Upper lobe of left lung (tissue), 6 donors: ENCODE measurements around the gene PLEKHA4. TPM values are rescaled to one million over a fixed set of nuclear protein-coding genes. Genes with fewer than 3 reads are reported as not detected.

ENCODE experiments used
- ATAC-seq, 2 donors: fragments of 200-7000 bp; cut with Tn5 transposase; one replicate each; pipeline ENCODE4 v1.9.1; 2022; ENCODE audit warnings: mild to moderate bottlenecking in 2 of 2, moderate library complexity in 2 of 2; ENCODE audit not compliant: low FRiP score in 2 of 2
- DNase-seq, 2 donors: peaks; one replicate each; pipeline ENCODE4 v3.0.0-alpha.2; 2019 to 2020
- H3K27ac ChIP-seq, 4 donors: fragments of 200-600 bp; sonication (generic); one replicate each; pipeline ENCODE4 v1.5.1; 2016 to 2019
- H3K27me3 ChIP-seq, 4 donors: fragments of 200-600 bp; sonication (generic); one replicate each; pipeline ENCODE4 v1.5.1; 2017 to 2019
- H3K36me3 ChIP-seq, 4 donors: fragments of 200-600 bp; sonication (generic); one replicate each; pipeline ENCODE4 v1.5.1; 2016 to 2019
- H3K4me1 ChIP-seq, 4 donors: fragments of 200-600 bp; sonication (generic); one replicate each; pipeline ENCODE4 v1.5.1; 2018 to 2019
- H3K4me3 ChIP-seq, 4 donors: fragments of 200-600 bp; sonication (generic); one replicate each; pipeline ENCODE4 v1.5.1; 2017 to 2019; ENCODE audit warnings: mild to moderate bottlenecking in 2 of 4, moderate library complexity in 1 of 4
- H3K9me3 ChIP-seq, 4 donors: fragments of 200-600 bp; sonication (generic); one replicate each; pipeline ENCODE4 v1.5.1; 2018 to 2019
- CTCF ChIP-seq, 6 experiments: fragments of 450-650 bp in 4 of 6; fragments of 200-600 bp in 2 of 6; sonication (generic) in 2 of 6; IDR thresholded peaks; one replicate each; pipeline ENCODE4 v1.5.1; 2016 to 2019; ENCODE audit warnings: antibody characterized with exemption in 6 of 6
- EP300 ChIP-seq, 4 donors: sonication (generic); formaldehyde crosslinking; IDR thresholded peaks; one replicate each; pipeline ENCODE4 v1.5.1; 2017; ENCODE audit warnings: antibody characterized with exemption in 4 of 4, control low read depth in 2 of 4
- POLR2A ChIP-seq, 4 donors: fragments of 450-650 bp; IDR thresholded peaks; one replicate each; pipeline ENCODE4 v1.5.1; 2016 to 2017; ENCODE audit warnings: antibody characterized with exemption in 4 of 4, mild to moderate bottlenecking in 2 of 4
- POLR2AphosphoS5 ChIP-seq, 2 donors: sonication (generic); formaldehyde crosslinking; IDR thresholded peaks; one replicate each; pipeline ENCODE4 v1.5.1; 2017; ENCODE audit warnings: antibody characterized with exemption in 2 of 2
- WGBS, 2 donors: methylation state at CpG; one replicate each; pipeline ENCODE4 v1.1.5; 2017 to 2018; 5-methylcytosine and 5-hydroxymethylcytosine counted together
- total RNA-seq, 6 donors: library from RNA; depleted of rRNA in 4 of 6; stranded (reverse); fragments of >200 nt in 4 of 6; gene quantifications; one replicate each; pipeline versions ENCODE4 v1.1.0 to v1.2.1, GENCODE V29; 2016 to 2021
- donor health status: DM: no; HTN: no; CAD: no; lungs with moderate emphysema.
- donor health status: DM: no; HTN: yes; CAD: no; lungs with severe emphysema.

The PLEKHA4 gene
- total RNA-seq, 6 donors from 2014 or later, result 6.3 to 34.9 (median 21.2) TPM

- TF ChIP-seq POLR2AphosphoS5 (IDR thresholded peaks at IDR 0.05) (no peak), EP300 (IDR thresholded peaks at IDR 0.05) (no peak), CTCF (IDR thresholded peaks at IDR 0.05) (no peak), POLR2A (IDR thresholded peaks at IDR 0.05) (no peak)
- 95 to 98% methylated on average over 9 of the region's 9 CpGs for WGBS, 2 donors
- Histone ChIP-seq H3K27ac (no peak overlapping the region), H3K4me1 (peaks cover 8 to 45% (median 30%) of the 10 kb centered on the region in 4 donors), H3K36me3 (peaks cover 0 to 19% (median 16%) of the 10 kb centered on the region in 4 donors), H3K9me3 (no peaks in the 10 kb centered on the region), H3K27me3 (no peaks in the 10 kb centered on the region), H3K4me3 (no peak overlapping the region)
- ATAC-seq (no peak), DNase-seq (no peak)
Measured at GRCh38 chr19:48870048-48870447, 1.6 kb upstream of the PLEKHA4 start.

- Histone ChIP-seq H3K9me3 (no peaks in the 10 kb centered on the region), H3K36me3 (no peaks in the 10 kb centered on the region), H3K4me3 (peak overlapping the region in 2 of 4 donors; percentile 33 to 39), H3K4me1 (peaks cover 0 to 28% (median 18%) of the 10 kb centered on the region in 4 donors), H3K27me3 (no peaks in the 10 kb centered on the region), H3K27ac (peak overlapping the region; percentile 51 to 83 (median 75))
- DNase-seq (no peak), ATAC-seq (no peak)
- TF ChIP-seq POLR2A (IDR thresholded peaks at IDR 0.05) (no peak), EP300 (IDR thresholded peaks at IDR 0.05) (no peak), POLR2AphosphoS5 (IDR thresholded peaks at IDR 0.05) (no peak)
- 71 to 73% methylated on average over 7 of the region's 7 CpGs for WGBS, 2 donors
Measured at GRCh38 chr19:48867746-48868113, 687 bp downstream of the PLEKHA4 start.

GRCh38 chr19:48867123-48867745 is 1.2 kb downstream of the PLEKHA4 start:
- WGBS, 2 donors, result 63 to 77% methylated on average over 14 of the region's 14 CpGs
- peak; percentile 35 to 46 for ATAC-seq
- Histone ChIP-seq H3K27me3 (no peaks in the 10 kb centered on the region), H3K4me1 (peaks cover 0 to 28% (median 18%) of the 10 kb centered on the region in 4 donors), H3K36me3 (no peaks in the 10 kb centered on the region), H3K4me3 (peak overlapping the region in 2 of 4 donors; percentile 33 to 39), H3K27ac (peak overlapping the region in 3 of 4 donors; percentile 51 to 78 (median 72)), H3K9me3 (no peaks in the 10 kb centered on the region)
- TF ChIP-seq POLR2AphosphoS5 (IDR thresholded peaks at IDR 0.05), result no peak
- no peak for TF ChIP-seq POLR2A (IDR thresholded peaks at IDR 0.05)
- TF ChIP-seq CTCF (IDR thresholded peaks at IDR 0.05), result no peak
- no peak for TF ChIP-seq EP300 (IDR thresholded peaks at IDR 0.05)
- no peak for DNase-seq

GRCh38 chr19:48866692-48867091 is 1.7 kb downstream of the PLEKHA4 start:
- no peak for TF ChIP-seq CTCF (IDR thresholded peaks at IDR 0.05)
- TF ChIP-seq POLR2A (IDR thresholded peaks at IDR 0.05), result no peak
- no peak for TF ChIP-seq POLR2AphosphoS5 (IDR thresholded peaks at IDR 0.05)
- TF ChIP-seq EP300 (IDR thresholded peaks at IDR 0.05), result no peak
- H3K36me3 ChIP-seq, result no peaks in the 10 kb centered on the region
- DNase-seq (no peak), ATAC-seq (no peak)
- H3K4me1 ChIP-seq, result peaks cover 0 to 28% (median 16%) of the 10 kb centered on the region in 4 donors
- no peak overlapping the region for H3K27ac ChIP-seq
- no peaks in the 10 kb centered on the region for H3K9me3 ChIP-seq
- no peaks in the 10 kb centered on the region for H3K27me3 ChIP-seq
- 71 to 74% methylated on average over 6 of the region's 6 CpGs for WGBS, 2 donors
- no peak overlapping the region for H3K4me3 ChIP-seq

GRCh38 chr19:48862827-48863226 is 5.6 kb downstream of the PLEKHA4 start:
- Histone ChIP-seq H3K4me3 (no peak overlapping the region), H3K4me1 (peaks cover 0 to 31% (median 14%) of the 10 kb centered on the region in 4 donors), H3K36me3 (no peaks in the 10 kb centered on the region), H3K9me3 (no peaks in the 10 kb centered on the region), H3K27ac (no peak overlapping the region), H3K27me3 (no peaks in the 10 kb centered on the region)
- 69 to 70% methylated on average over 7 of the region's 7 CpGs for WGBS, 2 donors
- ATAC-seq (no peak), DNase-seq (no peak)
- TF ChIP-seq POLR2AphosphoS5 (IDR thresholded peaks at IDR 0.05), result no peak

- TF ChIP-seq EP300 (IDR thresholded peaks at IDR 0.05) (no peak), POLR2AphosphoS5 (IDR thresholded peaks at IDR 0.05) (no peak), POLR2A (IDR thresholded peaks at IDR 0.05) (no peak), CTCF (IDR thresholded peaks at IDR 0.05) (no peak)
- H3K36me3 ChIP-seq, result no peaks in the 10 kb centered on the region
- no peaks in the 10 kb centered on the region for H3K9me3 ChIP-seq
- no peaks in the 10 kb centered on the region for H3K27me3 ChIP-seq
- H3K27ac ChIP-seq, result no peak overlapping the region
- peaks cover 0 to 17% (median 7%) of the 10 kb centered on the region in 4 donors for H3K4me1 ChIP-seq
- peak in 1 of 2 donors; percentile 72 for DNase-seq
- ATAC-seq, result no peak
- WGBS, 2 donors, result 87 to 89% methylated on average over 18 of the region's 18 CpGs
- no peak overlapping the region for H3K4me3 ChIP-seq
Measured at GRCh38 chr19:48861313-48861712, 7.1 kb downstream of the PLEKHA4 start.
